ENCODE results near the gene MARS1. TPM values are rescaled to one million over a fixed set of nuclear protein-coding genes. Genes with fewer than 3 reads are reported as not detected.

MARS1 gene
- total RNA-seq, 4 donors from 2014 or later, result 54.2 to 94.6 (median 69.6) TPM

DNA sequence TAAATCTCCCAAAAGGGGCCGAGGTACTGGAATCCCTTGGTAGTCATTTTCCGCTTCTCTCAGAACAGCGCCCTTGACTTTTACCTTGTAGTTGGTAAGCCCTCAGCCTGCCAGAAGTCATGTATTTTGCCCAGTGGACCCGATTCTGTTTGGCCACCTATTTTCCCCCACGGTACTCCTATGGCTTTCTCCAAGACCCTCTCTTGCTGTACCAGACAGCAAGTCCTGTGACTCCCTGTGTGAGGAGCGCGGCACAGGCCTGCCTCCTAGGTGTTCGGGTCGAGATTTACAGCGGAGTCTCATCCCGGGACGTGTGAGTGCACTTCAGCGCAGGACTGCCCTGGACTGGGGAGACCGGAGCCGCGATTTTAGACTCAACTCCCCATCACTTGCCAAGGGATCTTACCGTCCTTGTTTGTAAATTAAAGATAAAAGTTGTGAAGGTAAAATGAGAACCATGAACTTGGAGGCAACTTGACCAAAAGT is 33.7 kb downstream of the MARS1 start:
- no peak for TF ChIP-seq POLR2A (IDR thresholded peaks at IDR 0.05)
- TF ChIP-seq, protein P1, sequence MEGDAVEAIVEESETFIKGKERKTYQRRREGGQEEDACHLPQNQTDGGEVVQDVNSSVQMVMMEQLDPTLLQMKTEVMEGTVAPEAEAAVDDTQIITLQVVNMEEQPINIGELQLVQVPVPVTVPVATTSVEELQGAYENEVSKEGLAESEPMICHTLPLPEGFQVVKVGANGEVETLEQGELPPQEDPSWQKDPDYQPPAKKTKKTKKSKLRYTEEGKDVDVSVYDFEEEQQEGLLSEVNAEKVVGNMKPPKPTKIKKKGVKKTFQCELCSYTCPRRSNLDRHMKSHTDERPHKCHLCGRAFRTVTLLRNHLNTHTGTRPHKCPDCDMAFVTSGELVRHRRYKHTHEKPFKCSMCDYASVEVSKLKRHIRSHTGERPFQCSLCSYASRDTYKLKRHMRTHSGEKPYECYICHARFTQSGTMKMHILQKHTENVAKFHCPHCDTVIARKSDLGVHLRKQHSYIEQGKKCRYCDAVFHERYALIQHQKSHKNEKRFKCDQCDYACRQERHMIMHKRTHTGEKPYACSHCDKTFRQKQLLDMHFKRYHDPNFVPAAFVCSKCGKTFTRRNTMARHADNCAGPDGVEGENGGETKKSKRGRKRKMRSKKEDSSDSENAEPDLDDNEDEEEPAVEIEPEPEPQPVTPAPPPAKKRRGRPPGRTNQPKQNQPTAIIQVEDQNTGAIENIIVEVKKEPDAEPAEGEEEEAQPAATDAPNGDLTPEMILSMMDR (IDR thresholded peaks at IDR 0.05), result no peak
- 43 to 51% methylated on average over 11 to 12 of the region's 17 CpGs for WGBS, 2 donors
- H3K27ac ChIP-seq, result peak overlapping the region; percentile 96 to 100 (median 99)
- peaks cover 20 to 45% (median 26%) of the 10 kb centered on the region in 3 donors for H3K36me3 ChIP-seq
- H3K4me3 ChIP-seq, result peak overlapping the region in 3 of 4 donors; percentile 69 to 93 (median 76)
- no peaks in the 10 kb centered on the region for H3K9me3 ChIP-seq
- H3K27me3 ChIP-seq, result no peaks in the 10 kb centered on the region
- no peak for DNase-seq
- intact Hi-C loops (cut with DNase I), result no loop called here
- H3K4me1 ChIP-seq, result peaks cover 51 to 86% (median 60%) of the 10 kb centered on the region in 3 donors

DNA sequence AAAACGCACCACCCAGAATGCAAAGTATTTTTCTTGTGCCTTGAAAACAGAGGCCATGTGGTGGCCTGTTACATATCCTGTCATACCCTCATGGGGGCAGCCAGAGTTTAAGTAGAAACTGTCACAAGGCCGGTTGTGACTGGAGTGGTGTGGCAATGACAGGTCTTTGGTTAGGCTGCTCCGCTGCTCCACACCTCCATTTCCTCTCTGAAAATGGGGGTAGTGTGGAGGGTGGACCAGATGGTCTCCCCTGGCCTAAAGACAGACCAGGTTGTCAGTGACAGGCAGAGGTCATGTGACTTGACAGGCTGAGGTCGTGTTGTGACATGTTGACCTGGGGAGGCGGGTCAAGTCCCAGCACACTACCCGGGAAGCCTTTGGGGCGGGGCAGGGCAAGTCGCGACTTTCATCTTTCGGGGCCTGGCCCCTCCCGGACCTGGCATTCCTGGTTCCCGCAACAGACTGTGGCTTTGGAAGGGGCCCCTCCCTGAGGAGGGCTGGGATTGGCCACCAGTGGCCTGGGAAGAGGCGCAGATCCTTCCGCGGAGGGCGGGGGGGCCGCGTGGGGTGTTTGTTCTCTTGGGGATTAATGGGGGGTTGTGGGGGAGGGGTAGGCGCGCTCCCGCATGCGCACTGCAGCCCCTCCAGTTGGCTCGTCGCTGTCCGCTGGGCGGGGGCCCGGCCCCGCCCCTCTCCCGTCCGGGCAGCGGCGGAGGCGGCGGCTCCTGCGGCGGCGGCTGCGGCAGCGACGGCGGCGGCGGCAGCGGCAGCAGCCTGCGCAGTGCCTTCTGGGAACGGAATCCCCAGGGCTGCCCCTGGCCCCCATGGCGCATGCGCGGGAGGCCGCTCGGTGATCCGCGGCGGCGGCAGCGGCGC is 34.4 kb downstream of the MARS1 start, which contains the start of gene MBD6:
TSS of gene MBD6 (plus strand) at position 814 of the 876 bp plus-strand sequence. CDS start 1,480 bp downstream, outside the sequence.
- H3K27me3 ChIP-seq, result no peaks in the 10 kb centered on the region
- peak within 1 kb of the TSS; percentile 69 to 93 (median 72) for H3K4me3 ChIP-seq
- H3K36me3 ChIP-seq, result peaks cover 23 to 45% (median 26%) of the 10 kb centered on the region in 3 donors
- peak; percentile 76 for DNase-seq
- intact Hi-C loops (cut with DNase I), result no loop called here
- TF ChIP-seq POLR2A (IDR thresholded peaks at IDR 0.05), result peak in 2 of 4 donors; percentile 44 to 55
- TF ChIP-seq, protein P1 (IDR thresholded peaks at IDR 0.05), result peak in 1 of 6 experiments; percentile 1
- 0 to 4% methylated on average over 1 to 2 of the region's 57 CpGs for WGBS, 2 donors
- peak within 1 kb of the TSS; percentile 96 to 100 (median 99) for H3K27ac ChIP-seq
- no peaks in the 10 kb centered on the region for H3K9me3 ChIP-seq
- H3K4me1 ChIP-seq, result peaks cover 51 to 84% (median 57%) of the 10 kb centered on the region in 3 donors

DNA sequence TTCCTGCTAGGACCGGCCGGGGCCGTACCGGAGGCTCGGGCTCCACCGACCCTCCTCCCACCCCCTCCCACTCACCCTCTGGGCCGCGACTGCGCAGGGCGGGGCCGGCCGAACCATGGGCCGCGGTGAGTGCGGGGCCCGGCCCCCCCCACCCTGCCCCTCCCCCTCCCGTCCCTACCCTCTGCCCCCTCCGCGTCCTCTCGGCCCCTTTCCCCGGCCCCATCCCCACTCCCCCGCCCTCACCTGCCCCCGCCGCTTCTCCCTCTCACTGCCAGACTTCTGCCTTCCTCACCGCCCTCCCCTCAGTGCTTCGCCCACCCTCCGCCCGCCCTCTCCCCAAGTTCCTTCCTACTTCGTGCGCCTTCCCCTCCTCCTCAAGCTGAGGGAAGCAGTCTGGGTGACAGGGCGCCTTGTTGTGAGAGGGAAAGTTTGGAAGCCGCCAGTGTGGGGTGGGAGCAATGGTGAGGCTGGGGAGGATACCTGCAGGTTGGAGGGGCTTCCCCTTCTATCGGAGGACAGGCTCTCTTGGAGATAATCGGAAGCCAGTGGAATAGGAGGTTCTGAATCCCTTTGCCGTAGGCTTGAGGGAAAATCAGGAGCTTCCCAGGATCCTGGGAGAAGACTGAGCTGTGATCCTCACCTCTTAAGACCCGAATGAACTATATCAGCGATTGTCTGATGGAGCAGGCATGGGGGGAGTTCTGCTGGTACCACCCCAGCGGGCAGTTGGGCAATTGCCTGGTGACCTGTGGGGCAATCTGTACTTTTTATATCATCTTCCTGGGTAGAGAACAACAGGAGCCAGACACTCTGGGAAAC is 35.2 kb downstream of the MARS1 start:
- H3K27me3 ChIP-seq, result no peaks in the 10 kb centered on the region
- TF ChIP-seq POLR2A (IDR thresholded peaks at IDR 0.05), result peak in 1 of 4 donors; percentile 54
- TF ChIP-seq, protein P1 (IDR thresholded peaks at IDR 0.05), result no peak
- H3K27ac ChIP-seq, result peak overlapping the region; percentile 96 to 100 (median 99)
- DNase-seq, result no peak
- WGBS, 2 donors, result 0% methylated on average over 4 to 7 of the region's 38 CpGs
- peak overlapping the region; percentile 69 to 93 (median 72) for H3K4me3 ChIP-seq
- intact Hi-C loops (cut with DNase I), result no loop called here
- no peaks in the 10 kb centered on the region for H3K9me3 ChIP-seq
- peaks cover 31 to 45% (median 33%) of the 10 kb centered on the region in 3 donors for H3K36me3 ChIP-seq
- H3K4me1 ChIP-seq, result peaks cover 47 to 75% (median 48%) of the 10 kb centered on the region in 3 donors

DNA sequence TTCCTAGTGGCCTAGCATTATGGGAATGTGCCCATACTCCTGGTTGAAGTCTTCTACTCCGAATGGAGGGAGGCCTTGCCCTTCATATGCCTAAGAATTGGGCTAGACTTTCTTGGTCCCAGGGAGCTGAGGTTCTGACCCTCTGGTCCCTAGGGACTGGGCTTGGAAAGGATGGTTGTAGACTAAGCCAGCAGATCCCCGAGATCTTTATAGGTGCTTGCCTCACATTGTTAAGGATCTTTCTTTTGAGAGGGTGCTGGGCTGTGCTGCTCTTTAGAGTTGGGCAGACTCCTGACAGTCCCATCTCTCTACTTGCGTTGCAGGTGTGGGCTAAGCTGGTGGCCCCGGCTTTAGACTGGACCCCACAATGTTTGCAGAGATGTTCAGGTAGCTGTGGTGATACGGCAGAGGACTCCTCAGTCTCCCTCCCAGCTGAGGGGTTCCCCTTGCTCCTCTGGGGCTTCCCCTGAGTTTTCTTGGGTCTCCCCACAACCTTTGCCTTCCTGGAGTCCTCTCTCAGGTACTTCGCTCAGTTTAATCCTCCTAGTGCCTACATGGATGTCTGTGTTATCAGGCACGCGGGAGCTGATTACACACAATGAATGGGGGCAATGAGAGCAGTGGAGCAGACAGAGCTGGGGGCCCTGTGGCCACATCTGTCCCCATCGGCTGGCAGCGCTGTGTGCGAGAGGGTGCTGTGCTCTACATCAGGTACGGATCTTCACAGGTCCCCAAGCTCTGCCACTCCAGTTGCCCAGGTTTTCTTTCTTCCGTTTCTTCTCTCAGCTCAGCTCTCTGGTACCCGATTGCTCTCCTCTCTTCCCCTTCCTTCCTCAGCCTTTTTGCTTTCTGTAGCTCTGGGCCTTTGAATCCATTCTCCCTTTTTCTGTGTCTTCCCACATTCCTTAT is 36.1 kb downstream of the MARS1 start:
- no peaks in the 10 kb centered on the region for H3K9me3 ChIP-seq
- peak overlapping the region; percentile 69 to 93 (median 72) for H3K4me3 ChIP-seq
- 48 to 52% methylated on average over 10 of the region's 14 CpGs for WGBS, 2 donors
- H3K36me3 ChIP-seq, result peaks cover 36 to 51% (median 42%) of the 10 kb centered on the region in 3 donors
- peaks cover 38 to 67% (median 40%) of the 10 kb centered on the region in 3 donors for H3K4me1 ChIP-seq
- intact Hi-C loops (cut with DNase I), result no loop called here
- no peak for DNase-seq
- TF ChIP-seq POLR2A (IDR thresholded peaks at IDR 0.05), result no peak
- TF ChIP-seq, protein P1 (IDR thresholded peaks at IDR 0.05), result no peak
- H3K27me3 ChIP-seq, result no peaks in the 10 kb centered on the region
- H3K27ac ChIP-seq, result peak overlapping the region; percentile 96 to 100 (median 99)

Data from esophagus squamous epithelium (tissue), 5 donors.